IMR-90 (cell line): ENCODE data around the gene OR10G7. TPM values are rescaled to one million over a fixed set of nuclear protein-coding genes. Genes with fewer than 3 reads are reported as not detected.

Experiments used
- ATAC-seq: fragments of 200-7000 bp; cut with Tn5 transposase; 2 replicates; pipeline ENCODE4 v1.9.1; 2020; ENCODE audit warnings: low read depth, mild to moderate bottlenecking, moderate library complexity
- BruUV-seq: library from RNA; stranded (reverse); fragments of 400-500 nt; replicated peaks from 2 replicates; lab custom pipeline; 2021; lab: Mats Ljungman, UMichigan
- CTCF ChIA-PET: fragments of 300-600 bp; formaldehyde crosslinking; extraction: SDS; loops from one replicate; lab custom pipeline; 2021; ENCODE audit warnings: antibody characterized with exemption; lab: Yijun Ruan, JAX
- POLR2A ChIA-PET: fragments of 300-600 bp; sonication (Branson Sonifier 250); formaldehyde crosslinking; loops from one replicate; lab custom pipeline; 2022; ENCODE audit warnings: antibody characterized with exemption; ENCODE audit not compliant: unreplicated experiment; lab: Charles Lee
- DNase-seq: peaks from one replicate; pipeline ENCODE4 v3.0.0; 2013
- H2AFZ ChIP-seq: replicated peaks from 2 replicates; pipeline ENCODE3; 2013; ENCODE audit warnings: low read length, mild to moderate bottlenecking; ENCODE audit not compliant: poor library complexity
- H2AK5ac ChIP-seq: 2 replicates; pipeline ENCODE4 v1.6.1; 2013; ENCODE audit warnings: low read depth, low read length, inconsistent platforms
- H2AK9ac ChIP-seq: replicated peaks from 2 replicates; pipeline ENCODE3; 2013; ENCODE audit warnings: mild to moderate bottlenecking, low read depth, low read length, moderate library complexity; ENCODE audit not compliant: poor library complexity
- H2BK120ac ChIP-seq: 2 replicates; pipeline ENCODE4 v1.6.1; 2013; ENCODE audit warnings: low read depth, low read length, inconsistent platforms
- H2BK15ac ChIP-seq: 3 replicates; pipeline ENCODE4 v1.6.1; 2013; ENCODE audit warnings: low read depth, low read length, inconsistent platforms
- H2BK20ac ChIP-seq: 2 replicates; pipeline ENCODE4 v1.6.1; 2013; ENCODE audit warnings: low read depth, mild to moderate bottlenecking, inconsistent platforms, low read length, moderate library complexity
- H2BK5ac ChIP-seq: 2 replicates; pipeline ENCODE4 v1.6.1; 2013; ENCODE audit warnings: mild to moderate bottlenecking, low read depth, low read length, inconsistent platforms; ENCODE audit not compliant: poor library complexity, severe bottlenecking
- H3K14ac ChIP-seq: replicated peaks from 2 replicates; pipeline ENCODE4 v1.6.1; 2013; ENCODE audit warnings: low read depth, low read length, inconsistent platforms
- H3K18ac ChIP-seq: 2 replicates; pipeline ENCODE4 v1.6.1; 2013; ENCODE audit warnings: low read depth, low read length, control low read depth
- H3K23ac ChIP-seq: 2 replicates; pipeline ENCODE4 v1.6.1; 2013; ENCODE audit warnings: low read depth, low read length, inconsistent platforms
- H3K27ac ChIP-seq: 2 replicates; pipeline ENCODE4 v1.5.1; 2013; ENCODE audit warnings: mild to moderate bottlenecking, control low read depth, low read length; ENCODE audit not compliant: insufficient read depth
- H3K27me3 ChIP-seq: 2 replicates; pipeline ENCODE4 v1.6.1; 2013; ENCODE audit warnings: low read length; ENCODE audit not compliant: control insufficient read depth, insufficient read depth
- H3K36me3 ChIP-seq: 2 replicates; pipeline ENCODE4 v1.6.1; 2013; ENCODE audit warnings: low read length, mixed read lengths; ENCODE audit not compliant: control insufficient read depth, insufficient read depth
- H3K4ac ChIP-seq: 2 replicates; pipeline ENCODE4 v1.6.1; 2013; ENCODE audit warnings: low read depth, low read length, inconsistent platforms
- H3K4me1 ChIP-seq: 2 replicates; pipeline ENCODE4 v1.6.1; 2013; ENCODE audit warnings: low read length, mixed read lengths; ENCODE audit not compliant: control insufficient read depth, insufficient read depth
- H3K4me2 ChIP-seq: 2 replicates; pipeline ENCODE4 v1.6.1; 2013; ENCODE audit warnings: low read depth, mild to moderate bottlenecking, control low read depth, low read length, moderate library complexity
- H3K4me3 ChIP-seq: 2 replicates; pipeline ENCODE4 v1.5.1; 2013; ENCODE audit warnings: low read depth, mild to moderate bottlenecking, control low read depth, low read length, moderate library complexity; ENCODE audit not compliant: insufficient read depth
- H3K56ac ChIP-seq: 2 replicates; pipeline ENCODE4 v1.6.1; 2013; ENCODE audit warnings: low read length, inconsistent platforms; ENCODE audit not compliant: insufficient read depth; ENCODE audit errors: extremely low read depth
- H3K79me1 ChIP-seq, 2 experiments: 2 replicates each; pipeline ENCODE4 v1.6.1; 2013; ENCODE audit warnings: low read length in 2 of 2, inconsistent platforms in 1 of 2, low read depth in 1 of 2
- H3K9ac ChIP-seq: 2 replicates; pipeline ENCODE4 v1.6.1; 2013; ENCODE audit warnings: low read depth, low read length, control low read depth
- H3K9me1 ChIP-seq: 2 replicates; pipeline ENCODE4 v1.6.1; 2013; ENCODE audit warnings: low read length, inconsistent platforms; ENCODE audit not compliant: insufficient read depth
- H3K9me3 ChIP-seq: 2 replicates; pipeline ENCODE4 v1.6.1; 2013; ENCODE audit warnings: low read length; ENCODE audit not compliant: control insufficient read depth, insufficient read depth
- H4K20me1 ChIP-seq: 2 replicates; pipeline ENCODE4 v1.6.1; 2013; ENCODE audit warnings: low read length, inconsistent platforms; ENCODE audit not compliant: insufficient read depth
- H4K5ac ChIP-seq: 2 replicates; pipeline ENCODE4 v1.6.1; 2013; ENCODE audit warnings: mild to moderate bottlenecking, low read depth, low read length, control low read depth
- H4K8ac ChIP-seq, 2 experiments: 2 replicates each; pipeline ENCODE4 v1.6.1; 2013; ENCODE audit warnings: low read depth in 2 of 2, low read length in 2 of 2, control low read depth in 1 of 2, inconsistent platforms in 1 of 2
- H4K91ac ChIP-seq: 2 replicates; pipeline ENCODE4 v1.6.1; 2013; ENCODE audit warnings: low read depth, low read length, inconsistent platforms; ENCODE audit not compliant: insufficient read depth
- CEBPB ChIP-seq: IDR thresholded peaks from 2 replicates; pipeline ENCODE4 v1.6.1; 2012; ENCODE audit warnings: low read depth, low read length, improper control_type of control experiment
- CHD1 ChIP-seq: IDR thresholded peaks from 2 replicates; pipeline ENCODE4 v1.6.1; 2012; ENCODE audit warnings: low read depth, low read length, improper control_type of control experiment
- ELK1 ChIP-seq: fragments of 150-350 bp; IDR thresholded peaks from 2 replicates; pipeline ENCODE4 v1.6.1; 2016; ENCODE audit warnings: low read depth, mild to moderate bottlenecking, low read length, moderate library complexity, borderline replicate concordance
- FOS ChIP-seq: fragments of 150-350 bp; IDR thresholded peaks from 2 replicates; pipeline ENCODE4 v1.6.1; 2016; ENCODE audit warnings: low read depth, low read length
- MAFK ChIP-seq: IDR thresholded peaks from 2 replicates; pipeline ENCODE4 v1.6.1; 2012; ENCODE audit warnings: low read depth, low read length, improper control_type of control experiment
- MAZ ChIP-seq: IDR thresholded peaks from 2 replicates; pipeline ENCODE4 v1.6.1; 2012; ENCODE audit warnings: low read depth, mild to moderate bottlenecking, low read length, improper control_type of control experiment, moderate library complexity, borderline replicate concordance
- MXI1 ChIP-seq: IDR thresholded peaks from 2 replicates; pipeline ENCODE4 v1.6.1; 2012; ENCODE audit warnings: low read depth, mild to moderate bottlenecking, low read length, moderate library complexity, borderline replicate concordance
- NFE2L2 ChIP-seq: fragments of 150-350 bp; IDR thresholded peaks from 2 replicates; pipeline ENCODE4 v1.6.1; 2016; ENCODE audit warnings: low read depth, mild to moderate bottlenecking, low read length
- USF2 ChIP-seq: fragments of 150-350 bp; IDR thresholded peaks from 2 replicates; pipeline ENCODE4 v1.6.1; 2017; ENCODE audit warnings: mild to moderate bottlenecking, antibody characterized with exemption, low read length, low read depth
- WGBS, 2 experiments: methylation state at CpG; one replicate each; pipeline versions ENCODE4 v1.1.5 to v1.1.7; 2013; ENCODE audit warnings: missing lambda C conversion rate in 2 of 2; ENCODE audit not compliant: insufficient read length in 1 of 2; ENCODE audit errors: extremely low coverage in 2 of 2; 5-methylcytosine and 5-hydroxymethylcytosine counted together
- dilution Hi-C: fragments of 300-500 bp; cut with HindIII; formaldehyde crosslinking; loops from one replicate; pipeline ENCODE4 v1.14.3; 2018; ENCODE audit warnings: low sequenced_read_pairs; ENCODE audit not compliant: unreplicated experiment
- in situ Hi-C: fragments of 300-500 bp; cut with MboI; formaldehyde crosslinking; loops from 3 replicates; pipeline ENCODE4 v1.14.3; 2019; ENCODE audit warnings: low sequenced_read_pairs, inconsistent platforms, mixed read lengths
- intact Hi-C: fragments of 100-400 bp; cut with micrococcal nuclease; formaldehyde crosslinking; loops from 2 replicates; pipeline ENCODE4 v1.10.0; 2022
- polyA plus RNA-seq, 3 experiments: library from polyadenylated mRNA; depleted of rRNA; stranded (reverse); fragments of >200 nt; gene quantifications; 2 replicates each; pipeline ENCODE4 v1.2.3, GENCODE V29; 2012; ENCODE audit warnings: low replicate concordance in 1 of 3
- total RNA-seq: library from RNA; depleted of rRNA; stranded (reverse); fragments of >200 nt; gene quantifications from 2 replicates; pipeline ENCODE4 v1.2.3, GENCODE V29; 2012

The OR10G7 gene
- total and polyA plus RNA-seq, 2 of the 4 experiments (the other 2 are of a cell fraction), result not detected

- Histone ChIP-seq H3K9me3 (no peaks in the 10 kb centered on the region), H3K23ac (no peak overlapping the region), H3K27me3 (peaks cover 21% of the 10 kb centered on the region), H3K9ac (no peak overlapping the region), H3K9me1 (no peaks in the 10 kb centered on the region), H3K4ac (no peak overlapping the region), H2AK5ac (no peak overlapping the region), H2BK20ac (no peak overlapping the region), H2AFZ (no peak overlapping the region), H3K4me3 (no peak overlapping the region), H4K20me1 (no peaks in the 10 kb centered on the region), H2BK15ac (no peak overlapping the region), H3K56ac (no peak overlapping the region), H3K27ac (no peak overlapping the region), H2AK9ac (no peak overlapping the region), H3K79me1 (no peaks in the 10 kb centered on the region), H2BK5ac (no peak overlapping the region), H3K14ac (no peak overlapping the region), H3K18ac (no peak overlapping the region), H3K4me2 (no peak overlapping the region), H3K36me3 (no peaks in the 10 kb centered on the region), H3K4me1 (no peaks in the 10 kb centered on the region; the same call in 1 of the 2 replicates), H4K91ac (no peak overlapping the region), H4K5ac (no peak overlapping the region), H4K8ac (no peak overlapping the region), H2BK120ac (no peak overlapping the region)
- ATAC-seq, result no peak
- no peak for DNase-seq
- TF ChIP-seq USF2 (no peak), MAZ (no peak), MAFK (no peak), NFE2L2 (no peak), FOS (no peak), CHD1 (no peak), MXI1 (no peak), ELK1 (no peak), CEBPB (no peak)
- BruUV-seq, result no TSS peak
- ChIA-PET CTCF (interaction anchor here (0.6 to 1.3 kb wide), 2 partner anchors 9 to 513 kb away, joined by 3 to 4 read pairs; no protein-coding TSS in a partner anchor), POLR2A (no interaction called here)
- dilution Hi-C loops, result no loop called here
- in situ Hi-C loops, result no loop called here
- WGBS, 2 experiments, result no CpG with 5 or more reads among the region's 8 CpGs
- intact Hi-C loops, result no loop called here
These were observed 39.3 kb upstream of the OR10G7 start for GRCh38 chr11:124080327-124081001.
